Caco-2 (cell line): ENCODE results near the gene OR51L1. TPM values are rescaled to one million over a fixed set of nuclear protein-coding genes. Genes with fewer than 3 reads are reported as not detected.

Experiments used
- BruUV-seq: library from RNA; stranded (reverse); fragments of 400-500 nt; replicated peaks from 2 replicates; lab custom pipeline; 2021; lab: Mats Ljungman, UMichigan
- CTCF ChIA-PET: fragments of 300-600 bp; sonication (Branson Sonifier 250); formaldehyde crosslinking; loops from one replicate; lab custom pipeline; 2022; ENCODE audit warnings: antibody characterized with exemption; lab: Charles Lee
- POLR2A ChIA-PET: fragments of 300-600 bp; sonication (Branson Sonifier 250); formaldehyde crosslinking; loops from one replicate; lab custom pipeline; 2022; ENCODE audit warnings: antibody characterized with exemption; lab: Charles Lee
- DNase-seq, 2 experiments: peaks; one replicate each; pipeline versions ENCODE4 v3.0.0 to v3.0.0-alpha.2; 2020 to 2022
- H3K27me3 ChIP-seq: replicated peaks from 2 replicates; pipeline ENCODE4 v1.6.0; 2011; ENCODE audit warnings: low read length; ENCODE audit not compliant: control insufficient read depth, insufficient read depth
- H3K36me3 ChIP-seq: 2 replicates; pipeline ENCODE4 v1.5.1; 2011; ENCODE audit warnings: low read length; ENCODE audit not compliant: control insufficient read depth, insufficient read depth
- H3K4me1 ChIP-seq: fragments of 250-450 bp; sonication (Bioruptor Pico); 2 replicates; pipeline ENCODE4 v1.5.1; 2020; ENCODE audit warnings: mild to moderate bottlenecking
- H3K4me3 ChIP-seq: 2 replicates; pipeline ENCODE4 v1.5.1; 2011; ENCODE audit warnings: low read depth, mild to moderate bottlenecking, control low read depth, low read length
- H3K9me3 ChIP-seq: fragments of 250-450 bp; sonication (Bioruptor Pico); 2 replicates; pipeline ENCODE4 v1.5.1; 2020; ENCODE audit warnings: mild to moderate bottlenecking, moderate library complexity
- H3K27ac Mint-ChIP-seq: one replicate; pipeline ENCODE4 v1.8.0; 2022; ENCODE audit warnings: mixed read lengths; ENCODE audit not compliant: unreplicated experiment
- H3K27me3 Mint-ChIP-seq: one replicate; pipeline ENCODE4 v1.8.0; 2022; ENCODE audit warnings: mixed read lengths; ENCODE audit not compliant: insufficient read depth, unreplicated experiment
- H3K36me3 Mint-ChIP-seq: one replicate; pipeline ENCODE4 v1.8.0; 2022; ENCODE audit warnings: mild to moderate bottlenecking, mixed read lengths; ENCODE audit not compliant: insufficient read depth, unreplicated experiment
- H3K4me1 Mint-ChIP-seq: one replicate; pipeline ENCODE4 v1.8.0; 2022; ENCODE audit warnings: low read depth, mixed read lengths; ENCODE audit not compliant: unreplicated experiment
- H3K4me3 Mint-ChIP-seq: one replicate; pipeline ENCODE4 v1.8.0; 2022; ENCODE audit warnings: mild to moderate bottlenecking, moderate library complexity, mixed read lengths; ENCODE audit not compliant: unreplicated experiment
- H3K9me3 Mint-ChIP-seq: one replicate; pipeline ENCODE4 v1.8.0; 2022; ENCODE audit warnings: mixed read lengths; ENCODE audit not compliant: unreplicated experiment
- intact Hi-C: fragments of 100-400 bp; cut with micrococcal nuclease; formaldehyde crosslinking; loops from one replicate; pipeline ENCODE4 v1.10.0; 2022; ENCODE audit not compliant: unreplicated experiment
- total RNA-seq: library from RNA; stranded (reverse); gene quantifications from 2 replicates; pipeline ENCODE4 v1.2.3, GENCODE V29; 2022
- TF ChIP-seq, protein P1 (sequence below), 2 experiments: fragments of 200-600 bp in 1 of 2; IDR thresholded peaks; 1 replicate in 1 of 2; 2 replicates in 1 of 2; pipeline versions ENCODE4 v1.5.1 to v1.8.0; 2011 to 2022; ENCODE audit warnings: antibody characterized with exemption in 1 of 2, control low read depth in 1 of 2, inconsistent platforms in 1 of 2, low read depth in 1 of 2, low read length in 1 of 2, mild to moderate bottlenecking in 1 of 2, moderate library complexity in 1 of 2; ENCODE audit not compliant: insufficient read depth in 1 of 2, severe bottlenecking in 1 of 2, unreplicated experiment in 1 of 2

Gene OR51L1
- total RNA-seq, 1 experiment from 2014 or later: not detected

DNA sequence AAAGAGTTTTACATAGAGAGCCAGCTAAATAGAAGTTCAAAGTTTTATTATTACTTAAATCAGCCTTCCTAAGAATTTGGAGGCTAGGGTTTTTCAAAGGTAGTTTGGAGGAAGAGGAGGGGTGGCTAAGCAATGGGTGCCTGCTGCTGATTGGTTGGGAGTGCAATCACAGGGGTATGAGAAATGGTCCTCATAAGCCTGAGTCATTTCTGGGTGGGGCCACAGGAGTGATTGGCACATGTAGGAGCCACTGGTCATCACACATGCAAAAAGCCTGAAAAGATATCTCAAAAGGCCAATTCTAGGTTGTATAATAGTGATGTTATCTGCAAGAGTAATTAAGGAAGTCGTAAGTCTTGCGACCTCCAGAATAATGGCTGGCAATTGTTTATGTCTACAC lies 12.9 kb downstream of the OR51L1 start:
- intact Hi-C loops: no loop called here
- no peaks in the 10 kb centered on the region for H3K9me3 ChIP-seq
- no peaks in the 10 kb centered on the region for H3K27me3 Mint-ChIP-seq
- no peak overlapping the region for H3K4me3 ChIP-seq
- ChIA-PET CTCF (no interaction called here), POLR2A (no interaction called here)
- no peaks in the 10 kb centered on the region for H3K4me1 ChIP-seq
- no peaks in the 10 kb centered on the region for H3K9me3 Mint-ChIP-seq
- no TSS peak for BruUV-seq
- H3K27me3 ChIP-seq: no peaks in the 10 kb centered on the region
- H3K27ac Mint-ChIP-seq: no peak overlapping the region
- H3K4me3 Mint-ChIP-seq: no peak overlapping the region
- H3K36me3 ChIP-seq: no peaks in the 10 kb centered on the region
- H3K4me1 Mint-ChIP-seq: no peaks in the 10 kb centered on the region
- no peaks in the 10 kb centered on the region for H3K36me3 Mint-ChIP-seq
- no peak for DNase-seq
- TF ChIP-seq, protein P1, sequence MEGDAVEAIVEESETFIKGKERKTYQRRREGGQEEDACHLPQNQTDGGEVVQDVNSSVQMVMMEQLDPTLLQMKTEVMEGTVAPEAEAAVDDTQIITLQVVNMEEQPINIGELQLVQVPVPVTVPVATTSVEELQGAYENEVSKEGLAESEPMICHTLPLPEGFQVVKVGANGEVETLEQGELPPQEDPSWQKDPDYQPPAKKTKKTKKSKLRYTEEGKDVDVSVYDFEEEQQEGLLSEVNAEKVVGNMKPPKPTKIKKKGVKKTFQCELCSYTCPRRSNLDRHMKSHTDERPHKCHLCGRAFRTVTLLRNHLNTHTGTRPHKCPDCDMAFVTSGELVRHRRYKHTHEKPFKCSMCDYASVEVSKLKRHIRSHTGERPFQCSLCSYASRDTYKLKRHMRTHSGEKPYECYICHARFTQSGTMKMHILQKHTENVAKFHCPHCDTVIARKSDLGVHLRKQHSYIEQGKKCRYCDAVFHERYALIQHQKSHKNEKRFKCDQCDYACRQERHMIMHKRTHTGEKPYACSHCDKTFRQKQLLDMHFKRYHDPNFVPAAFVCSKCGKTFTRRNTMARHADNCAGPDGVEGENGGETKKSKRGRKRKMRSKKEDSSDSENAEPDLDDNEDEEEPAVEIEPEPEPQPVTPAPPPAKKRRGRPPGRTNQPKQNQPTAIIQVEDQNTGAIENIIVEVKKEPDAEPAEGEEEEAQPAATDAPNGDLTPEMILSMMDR (IDR thresholded peaks at IDR 0.05; ENCODE audit: insufficient read depth in 1 of 2, low read depth in 1 of 2, low read length in 1 of 2, severe bottlenecking in 1 of 2, unreplicated experiment in 1 of 2): no peak

DNA sequence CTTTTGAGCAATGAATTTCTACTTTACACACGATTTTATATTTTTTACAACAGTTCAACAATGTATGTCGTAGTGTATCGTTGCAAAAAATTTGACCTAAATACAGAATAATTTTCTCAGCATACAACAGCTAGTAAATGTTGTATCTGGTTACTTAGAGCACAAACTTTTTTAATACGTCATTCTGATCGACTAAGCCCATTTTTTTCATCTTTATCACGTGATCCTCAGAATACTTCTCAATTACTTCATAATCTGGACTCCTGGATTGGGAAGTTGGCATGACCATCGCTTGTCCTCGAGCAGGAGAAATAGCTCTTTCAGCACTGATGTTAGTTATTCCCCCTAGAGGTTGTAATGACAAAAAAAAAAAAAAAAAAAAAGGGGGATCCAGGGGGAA lies 16.6 kb downstream of the OR51L1 start:
- Histone ChIP-seq H3K9me3 (no peaks in the 10 kb centered on the region), H3K4me1 (no peaks in the 10 kb centered on the region), H3K4me3 (no peak overlapping the region), H3K36me3 (no peaks in the 10 kb centered on the region), H3K27me3 (no peaks in the 10 kb centered on the region; the same call in 1 of the 2 replicates)
- DNase-seq: no peak
- Mint-ChIP-seq H3K4me1 (no peaks in the 10 kb centered on the region), H3K27me3 (peaks cover 9% of the 10 kb centered on the region), H3K36me3 (no peaks in the 10 kb centered on the region), H3K9me3 (no peaks in the 10 kb centered on the region), H3K4me3 (no peak overlapping the region), H3K27ac (no peak overlapping the region)
- TF ChIP-seq, protein P1 (IDR thresholded peaks at IDR 0.05; ENCODE audit: insufficient read depth in 1 of 2, low read depth in 1 of 2, low read length in 1 of 2, severe bottlenecking in 1 of 2, unreplicated experiment in 1 of 2): no peak
- no TSS peak for BruUV-seq
- intact Hi-C loops: no loop called here
- ChIA-PET CTCF (interaction anchor here (0.6 kb wide), 1 partner anchor 1394 kb away, joined by 3 read pairs; no protein-coding TSS in a partner anchor), POLR2A (interaction anchor here (0.6 kb wide), 1 partner anchor 21 kb away, joined by 6 read pairs; no protein-coding TSS in a partner anchor)

DNA sequence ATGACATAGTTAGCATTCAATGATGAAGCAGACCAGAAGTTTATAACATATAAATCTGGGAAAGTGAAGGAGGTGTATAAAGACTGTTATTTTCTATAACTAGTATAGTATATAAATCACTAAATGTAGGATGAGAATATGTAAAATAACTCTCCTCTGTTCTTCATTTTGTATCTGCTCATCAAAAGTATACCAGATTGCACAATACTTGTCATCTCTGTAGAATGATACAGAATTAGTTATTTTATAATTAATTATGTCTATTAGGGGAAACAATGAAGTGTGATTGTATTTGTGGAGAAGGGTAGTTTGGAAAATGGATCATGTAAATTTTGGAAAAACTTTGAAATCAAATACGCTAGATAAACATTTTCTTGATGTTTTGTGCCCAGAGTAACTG lies 18.4 kb downstream of the OR51L1 start:
- no peaks in the 10 kb centered on the region for H3K36me3 Mint-ChIP-seq
- BruUV-seq: no TSS peak
- Histone ChIP-seq H3K27me3 (no peaks in the 10 kb centered on the region; the same call in 1 of the 2 replicates), H3K4me3 (no peak overlapping the region), H3K4me1 (no peaks in the 10 kb centered on the region), H3K36me3 (no peaks in the 10 kb centered on the region), H3K9me3 (no peaks in the 10 kb centered on the region)
- intact Hi-C loops: no loop called here
- no peaks in the 10 kb centered on the region for H3K9me3 Mint-ChIP-seq
- TF ChIP-seq, protein P1 (IDR thresholded peaks at IDR 0.05; ENCODE audit: insufficient read depth in 1 of 2, low read depth in 1 of 2, low read length in 1 of 2, severe bottlenecking in 1 of 2, unreplicated experiment in 1 of 2): no peak
- no peaks in the 10 kb centered on the region for H3K4me1 Mint-ChIP-seq
- no peak overlapping the region for H3K4me3 Mint-ChIP-seq
- no peak overlapping the region for H3K27ac Mint-ChIP-seq
- DNase-seq: no peak
- POLR2A ChIA-PET: no interaction called here
- H3K27me3 Mint-ChIP-seq: peaks cover 9% of the 10 kb centered on the region
- CTCF ChIA-PET: interaction anchor here (1.0 kb wide), 1 partner anchor 316 kb away, joined by 3 read pairs; no protein-coding TSS in a partner anchor
